Measurements from ENCODE around the gene LZTS2. TPM values are rescaled to one million over a fixed set of nuclear protein-coding genes. Genes with fewer than 3 reads are reported as not detected.
"Not testable (repeated sequence)": the region's sequence is repeated elsewhere in the genome, so short reads cannot be mapped to it uniquely, and the experiment has no call there.

Gene LZTS2
- total RNA-seq, 1 experiment from 2014 or later = 26.2 TPM

DNA sequence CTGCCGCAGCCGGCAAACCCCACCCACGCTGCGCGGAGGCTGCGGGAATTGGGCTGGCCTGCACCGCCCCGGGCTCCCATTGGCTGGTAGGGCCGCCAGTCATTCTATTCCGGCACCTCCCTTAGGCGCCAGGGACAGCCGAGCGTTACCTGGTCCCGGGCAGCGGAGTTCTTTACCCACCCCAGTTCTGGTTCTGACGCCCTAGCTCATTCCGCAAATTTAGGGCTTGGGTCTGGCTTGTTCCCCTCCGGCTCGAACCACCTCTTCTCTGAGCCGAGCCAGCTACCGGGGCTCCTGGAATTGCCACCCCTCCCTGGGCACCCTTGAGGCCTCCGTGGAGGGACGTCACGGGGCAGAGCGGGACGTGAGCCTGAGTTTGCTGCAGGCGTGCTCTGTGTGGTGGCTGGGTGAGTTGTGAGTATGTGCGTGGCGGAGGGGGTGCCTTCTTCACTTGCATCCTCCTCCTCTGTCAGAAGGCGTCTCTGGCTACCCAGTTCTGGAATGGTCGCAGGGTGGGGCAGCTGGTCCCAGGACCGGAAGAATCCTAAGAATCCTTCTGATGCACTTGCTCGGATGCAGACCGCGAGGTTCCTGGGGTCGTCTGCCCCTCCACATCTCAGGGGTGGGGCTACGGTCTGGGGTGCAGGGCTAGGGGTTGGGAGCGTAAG, 31.7 kb downstream of the LZTS2 start, which contains the start of the genes PDZD7 and SFXN3:
Gene PDZD7 (minus strand): TSS at position 2 of the 668 bp plus-strand sequence. CDS start 910 bp downstream, outside the sequence.
Gene SFXN3 (plus strand): TSS at position 107 of the 668 bp plus-strand sequence. CDS start 3,461 bp downstream, outside the sequence.
- DNase-seq (ENCODE audit: low spot score) = peak; percentile 77

DNA sequence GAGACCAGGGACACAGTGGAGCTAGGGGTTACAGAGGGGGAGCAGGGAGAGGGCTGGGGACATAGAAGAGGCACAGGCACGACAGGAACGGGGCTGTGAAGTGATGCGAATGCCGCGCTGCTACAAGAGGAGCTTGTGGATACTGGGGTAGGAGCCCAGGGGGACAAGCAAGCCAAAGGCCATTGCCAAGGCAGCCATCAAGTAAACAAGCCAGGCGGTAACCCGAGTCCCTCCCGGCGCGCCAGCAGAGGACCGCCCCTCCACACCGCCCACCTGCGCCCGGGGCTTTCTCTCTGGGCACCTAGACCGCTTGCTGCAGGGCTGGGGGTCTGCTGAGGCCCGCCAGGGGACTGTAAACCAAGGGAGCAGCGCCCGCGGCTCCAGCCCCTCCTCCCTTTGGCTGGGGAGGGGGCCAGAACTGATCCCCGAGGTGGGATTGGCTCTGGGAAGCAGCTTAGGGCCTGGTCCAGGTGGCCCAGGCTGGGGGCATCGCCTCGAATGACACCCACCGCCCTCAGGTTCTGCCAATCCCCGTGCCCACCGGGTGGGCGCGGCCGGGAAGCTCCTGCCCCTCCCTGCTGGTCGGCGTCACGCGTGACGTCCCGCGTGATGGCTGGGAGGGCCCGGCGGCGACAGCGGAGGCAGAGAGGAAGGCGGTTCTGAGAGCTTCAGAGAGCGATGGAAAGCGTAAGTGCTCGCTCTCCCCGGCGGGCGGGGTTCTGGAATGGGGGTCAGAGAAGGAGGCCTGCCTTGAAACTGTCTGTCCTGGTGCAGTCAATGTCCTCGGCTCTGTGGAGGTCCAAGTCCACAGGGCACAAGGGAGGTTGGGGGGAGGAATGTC, 32.4 kb downstream of the LZTS2 start:
- peak; percentile 60 for DNase-seq (ENCODE audit: low spot score)

DNA sequence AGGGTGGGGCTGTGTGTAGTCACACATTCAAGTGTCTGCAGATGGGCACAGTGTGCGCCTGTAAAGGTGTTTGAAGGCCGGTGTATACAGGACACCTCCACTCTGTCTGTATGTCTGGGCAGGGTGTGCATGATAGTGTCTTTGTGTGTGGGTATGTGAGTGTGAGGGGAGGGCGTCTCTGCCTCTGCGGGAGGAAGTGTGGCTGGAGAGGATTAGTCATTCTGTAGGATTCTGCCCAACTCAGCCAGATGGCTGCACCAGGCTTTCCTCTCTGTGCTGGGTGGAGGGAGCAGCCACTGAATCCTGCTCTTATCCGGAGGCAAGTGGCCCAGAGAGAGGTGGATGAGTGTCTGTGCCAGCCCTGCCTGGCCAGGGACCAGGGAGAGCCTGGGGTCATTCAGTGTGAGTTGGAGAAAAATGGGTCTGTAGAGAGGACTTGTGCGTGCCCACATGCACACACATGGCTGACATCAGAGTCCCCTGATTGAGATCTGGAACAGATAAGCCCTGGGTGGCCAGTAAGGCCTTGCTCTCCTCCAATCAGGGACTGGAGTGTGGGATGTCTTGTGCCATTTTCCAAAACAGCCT, 33.1 kb downstream of the LZTS2 start:
- peak; percentile 91 for DNase-seq (ENCODE audit: low spot score)

DNA sequence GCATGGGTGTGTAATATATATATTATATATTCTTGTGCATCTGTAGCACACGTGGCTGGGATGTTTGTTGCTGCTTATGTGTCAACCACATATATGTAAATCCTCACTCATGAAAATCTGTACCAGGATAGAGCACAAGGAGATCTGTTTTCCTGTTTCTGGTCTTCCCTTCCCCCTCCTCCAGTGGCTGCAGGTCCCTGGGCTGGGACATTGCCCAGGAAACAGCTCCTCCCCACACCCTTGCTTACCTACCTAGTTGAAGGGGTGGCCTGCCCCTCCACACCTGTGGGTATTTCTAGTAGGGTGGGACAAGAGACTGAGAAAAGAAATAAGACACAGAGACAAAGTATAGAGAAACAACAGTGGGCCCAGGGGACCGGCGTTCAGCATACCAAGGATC, 33.7 kb downstream of the LZTS2 start:
- no peak for DNase-seq (ENCODE audit: low spot score)

DNA sequence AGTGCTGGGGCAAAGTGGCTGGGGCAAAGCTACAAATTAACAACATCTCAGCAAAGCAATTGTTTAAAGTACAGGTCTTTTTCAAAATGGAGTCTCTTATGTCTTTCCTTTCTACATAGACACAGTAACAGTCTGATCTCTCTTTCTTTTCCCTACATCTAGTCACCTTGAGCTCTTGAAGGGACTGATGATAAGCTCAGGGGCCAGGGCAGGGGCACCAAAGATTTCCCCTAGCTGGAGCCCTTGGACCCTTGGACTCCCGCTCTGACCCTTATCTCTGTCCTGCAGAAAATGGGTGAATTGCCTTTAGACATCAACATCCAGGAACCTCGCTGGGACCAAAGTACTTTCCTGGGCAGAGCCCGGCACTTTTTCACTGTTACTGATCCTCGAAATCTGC, 34.8 kb downstream of the LZTS2 start:
- not testable (repeated sequence) for DNase-seq (ENCODE audit: low spot score)

DNA sequence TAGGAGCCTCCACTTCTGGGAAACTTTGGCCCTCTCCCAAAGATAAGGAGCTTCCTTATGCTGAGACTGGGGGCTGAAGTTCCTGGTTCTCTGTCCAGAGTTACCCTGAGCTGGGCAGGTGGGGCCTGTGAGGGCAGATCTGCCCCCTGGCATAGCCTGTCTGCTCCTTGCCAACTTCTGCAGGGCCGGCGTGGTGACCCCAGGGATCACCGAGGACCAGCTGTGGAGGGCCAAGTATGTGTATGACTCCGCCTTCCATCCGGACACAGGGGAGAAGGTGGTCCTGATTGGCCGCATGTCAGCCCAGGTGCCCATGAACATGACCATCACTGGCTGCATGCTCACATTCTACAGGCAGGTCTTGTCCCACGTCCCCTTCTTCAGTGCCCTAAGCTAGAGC, 35.7 kb downstream of the LZTS2 start:
- no peak for DNase-seq (ENCODE audit: low spot score)

DNA sequence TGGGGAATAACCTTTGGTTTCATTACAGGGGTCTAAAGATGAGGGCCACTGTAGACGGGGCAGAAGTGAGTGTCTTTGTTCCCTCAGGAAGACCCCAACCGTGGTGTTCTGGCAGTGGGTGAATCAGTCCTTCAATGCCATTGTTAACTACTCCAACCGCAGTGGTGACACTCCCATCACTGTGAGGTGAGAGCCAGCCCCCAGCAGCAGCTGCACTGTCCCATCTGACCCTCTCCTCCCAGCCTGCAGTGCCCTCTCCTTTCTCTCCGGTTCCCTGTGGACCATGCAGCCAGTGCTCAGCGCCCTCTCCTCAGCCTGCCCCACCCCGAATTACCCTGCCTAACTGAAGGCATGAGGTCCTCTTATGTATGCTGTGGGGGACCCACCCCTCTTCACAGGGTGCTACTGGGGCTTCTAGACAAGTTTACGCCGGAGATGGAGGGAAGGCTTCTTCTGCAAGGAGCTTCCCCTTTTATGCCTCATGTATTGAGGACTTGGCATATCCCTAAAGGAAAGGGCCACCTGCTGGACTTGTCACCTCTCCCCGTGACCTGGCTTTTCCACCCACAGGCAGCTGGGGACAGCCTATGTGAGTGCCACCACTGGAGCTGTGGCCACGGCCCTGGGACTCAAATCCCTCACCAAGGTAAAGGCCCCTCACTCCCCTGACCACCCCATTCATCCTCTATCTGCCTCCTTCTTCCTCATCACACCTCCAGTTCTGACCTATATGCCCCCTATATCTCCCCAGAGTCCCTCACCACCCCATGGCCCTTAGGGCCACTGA, 36.5 kb downstream of the LZTS2 start:
- DNase-seq (ENCODE audit: low spot score) = no peak

DNA sequence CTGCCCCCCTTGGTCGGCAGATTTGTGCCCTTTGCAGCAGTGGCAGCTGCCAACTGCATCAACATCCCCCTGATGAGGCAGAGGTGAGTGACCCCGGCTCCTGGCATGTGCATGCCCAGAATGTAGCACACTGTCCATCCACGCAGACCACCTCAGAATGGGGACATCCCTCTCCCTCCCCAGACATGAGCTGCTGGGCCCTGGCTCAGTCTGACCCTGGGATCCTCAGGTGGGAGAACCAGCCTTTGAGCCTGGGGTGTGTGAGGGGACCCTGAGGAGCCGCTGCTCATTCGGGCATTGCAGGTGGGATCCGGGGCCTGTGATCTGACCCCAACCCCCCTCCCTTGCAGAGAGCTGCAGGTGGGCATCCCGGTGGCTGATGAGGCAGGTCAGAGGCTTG, 37.1 kb downstream of the LZTS2 start:
- no peak for DNase-seq (ENCODE audit: low spot score)

DNA sequence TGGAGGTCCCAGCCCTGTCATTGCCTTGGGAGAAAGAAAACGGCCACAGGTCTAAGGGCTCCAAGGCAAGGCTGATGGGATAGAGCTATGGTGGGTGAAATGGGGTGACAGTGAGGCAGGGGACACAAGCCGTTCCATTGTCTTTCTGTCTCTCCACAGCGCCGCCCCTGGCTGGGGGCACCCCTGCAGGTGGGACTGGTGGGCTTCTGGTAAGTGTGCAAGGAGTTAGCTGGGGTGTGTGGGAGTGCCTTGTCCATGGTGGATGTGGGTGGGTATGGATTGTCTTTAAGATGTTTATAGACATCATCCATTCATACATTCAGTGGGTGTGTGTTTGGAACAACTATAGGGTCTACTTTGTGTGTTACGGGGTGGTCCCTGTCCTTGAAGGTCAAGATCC, 38.9 kb downstream of the LZTS2 start:
- no peak for DNase-seq (ENCODE audit: low spot score)

DNA sequence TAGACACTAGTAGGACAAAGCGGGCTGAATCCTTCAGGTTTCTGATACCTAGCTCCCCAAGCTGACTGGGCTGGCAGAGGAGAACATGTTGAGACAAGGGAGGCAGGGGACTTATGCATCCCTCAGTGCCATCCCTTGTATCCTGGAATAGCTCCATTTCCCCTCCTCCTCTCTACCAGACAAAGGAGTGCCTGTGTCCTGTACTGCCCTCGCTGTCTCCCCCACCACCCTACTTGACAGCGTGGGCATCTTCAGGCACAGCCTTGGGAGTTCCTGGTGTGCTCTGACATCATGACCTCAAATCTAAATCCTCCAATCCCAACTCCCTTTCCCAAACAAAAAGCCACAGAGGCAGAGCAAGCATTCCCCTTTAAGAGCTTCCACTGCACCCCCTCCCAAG, 40.5 kb downstream of the LZTS2 start:
- DNase-seq (ENCODE audit: low spot score) = no peak

DNA sequence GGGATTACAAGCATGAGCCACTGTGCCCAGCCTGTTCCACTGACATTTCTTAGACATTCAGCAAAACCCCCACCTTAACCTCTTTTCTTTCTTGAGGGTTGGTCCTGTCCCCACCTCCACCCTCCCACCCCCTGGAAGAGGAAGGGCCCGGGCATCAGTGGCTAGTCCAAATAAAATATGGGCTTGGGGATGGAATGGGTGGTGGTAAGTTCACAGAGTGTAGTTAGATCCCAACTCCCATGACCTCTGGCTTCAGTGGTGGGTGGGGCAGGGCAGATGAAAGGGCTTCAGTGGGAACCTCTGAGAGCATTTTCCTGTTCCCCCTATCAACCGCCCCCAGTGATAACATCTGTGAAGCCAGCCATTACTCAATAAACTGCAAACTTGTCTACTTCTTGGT, 41.2 kb downstream of the LZTS2 start:
- no peak for DNase-seq (ENCODE audit: low spot score)

DNA sequence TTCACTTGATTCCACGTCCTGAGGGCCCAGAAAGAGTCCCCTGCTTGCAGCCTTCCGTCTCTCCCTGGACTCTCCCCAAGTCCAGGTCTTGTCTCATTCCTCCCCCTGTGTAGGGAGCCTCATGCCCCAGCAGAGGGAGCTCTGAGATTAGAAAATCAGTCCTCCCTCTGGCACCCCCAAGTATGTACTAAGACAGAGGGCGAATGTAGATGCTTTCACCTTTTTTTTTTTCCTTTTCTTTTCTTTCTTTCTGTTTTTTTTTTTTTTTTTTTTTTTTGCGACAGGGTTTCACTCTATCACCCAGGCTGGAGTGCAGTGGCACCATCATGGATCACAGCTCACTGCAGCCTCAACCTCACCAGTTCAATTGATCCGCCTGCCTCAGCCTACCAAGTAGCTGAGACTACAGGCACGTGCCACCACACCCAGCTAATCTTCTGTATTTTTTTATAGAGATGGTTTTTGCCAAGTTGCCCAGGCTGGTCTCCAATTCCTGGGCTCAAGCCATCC, 41.7 kb downstream of the LZTS2 start:
- peak; percentile 82 for DNase-seq (ENCODE audit: low spot score)

DNA sequence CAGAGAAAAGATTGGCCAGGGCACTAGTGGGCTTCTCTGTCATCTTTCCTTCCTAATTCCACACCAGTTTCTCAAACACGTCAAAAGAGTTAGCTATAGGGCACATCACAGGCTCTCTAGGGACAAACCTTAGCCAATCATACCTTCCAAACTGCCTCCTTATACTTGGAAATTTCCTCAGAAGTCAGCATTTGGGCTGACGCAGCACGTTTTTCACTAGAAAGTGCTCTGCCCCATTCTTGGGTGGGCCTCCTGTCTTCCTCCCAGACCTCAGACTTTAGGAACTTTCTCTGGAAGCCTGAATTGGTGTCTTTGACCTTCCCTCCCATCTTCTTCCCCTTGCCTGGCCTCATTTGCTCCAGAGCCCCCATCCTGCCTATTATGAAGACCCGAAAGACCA, 42.5 kb downstream of the LZTS2 start:
- no peak for DNase-seq (ENCODE audit: low spot score)

DNA sequence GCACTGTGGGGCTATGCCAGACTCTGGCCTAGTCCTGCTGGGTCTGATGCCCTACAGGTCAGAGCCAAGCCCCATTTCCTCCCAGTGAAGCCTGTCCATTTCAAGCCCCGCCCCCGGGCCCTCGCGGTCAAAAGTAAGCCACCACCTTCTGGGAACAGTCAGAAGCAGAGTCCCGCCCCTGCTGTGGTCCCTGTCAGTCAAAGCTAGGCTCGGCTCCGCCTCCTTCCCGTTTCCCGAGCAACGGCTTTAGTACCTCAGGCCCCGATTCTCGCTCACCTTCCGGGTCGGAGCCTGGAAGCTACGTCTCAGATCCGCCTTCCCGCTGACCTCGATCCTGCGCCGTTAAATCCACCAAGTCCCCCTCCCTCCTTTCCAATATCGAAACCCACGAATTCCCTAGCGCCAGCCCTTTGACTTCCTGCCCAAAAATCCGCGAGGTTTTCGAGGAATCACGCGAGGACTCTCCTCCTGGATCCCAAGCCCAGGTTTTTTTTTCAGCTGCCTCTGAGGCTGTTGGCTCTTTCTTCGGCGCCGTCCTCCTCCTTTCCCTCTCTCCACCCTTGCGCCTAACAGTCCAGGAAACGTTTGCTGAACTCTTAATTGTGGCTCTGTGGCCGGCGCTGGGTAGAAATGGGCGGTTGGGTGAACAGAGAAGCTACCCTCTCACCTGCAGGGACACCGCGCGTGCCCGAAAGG, 43.2 kb downstream of the LZTS2 start:
- peak; percentile 98 for DNase-seq (ENCODE audit: low spot score)

DNA sequence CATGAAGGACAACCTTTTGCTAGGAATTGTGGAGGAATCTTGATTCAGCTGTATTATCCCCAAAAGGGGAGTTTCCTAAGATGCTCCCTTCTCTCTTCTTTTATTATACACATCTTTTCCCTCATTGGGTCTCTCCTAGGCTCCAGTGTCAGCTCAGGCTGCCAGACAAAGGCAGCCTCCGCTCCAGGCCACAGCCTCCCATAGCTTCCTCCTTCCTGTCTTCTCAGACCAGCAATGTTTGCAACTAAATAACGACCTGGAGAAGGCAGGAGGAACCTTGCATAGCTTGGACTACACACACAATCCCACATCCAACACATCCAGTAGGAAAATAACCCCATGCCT, 43.7 kb downstream of the LZTS2 start:
- DNase-seq (ENCODE audit: low spot score) = no peak

DNA sequence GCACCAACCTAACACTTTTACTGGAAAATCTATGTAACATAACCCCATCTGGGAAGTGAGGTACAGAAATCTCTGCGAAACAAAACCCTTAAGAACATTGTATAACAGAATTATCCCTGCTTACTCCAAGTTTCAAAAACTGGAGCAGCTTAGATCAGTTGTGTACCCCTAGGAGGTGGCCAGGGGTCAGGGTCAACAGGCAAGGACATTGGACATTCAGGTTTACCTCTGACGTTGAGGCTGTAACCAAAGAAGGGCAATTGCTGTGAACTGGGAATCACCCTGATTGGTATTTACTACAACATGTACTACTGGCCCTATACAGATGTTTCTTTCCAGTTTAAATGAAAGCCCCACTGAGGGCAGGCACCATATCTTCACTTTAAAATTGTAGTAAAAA, 44.5 kb downstream of the LZTS2 start:
- DNase-seq (ENCODE audit: low spot score) = no peak

DNA sequence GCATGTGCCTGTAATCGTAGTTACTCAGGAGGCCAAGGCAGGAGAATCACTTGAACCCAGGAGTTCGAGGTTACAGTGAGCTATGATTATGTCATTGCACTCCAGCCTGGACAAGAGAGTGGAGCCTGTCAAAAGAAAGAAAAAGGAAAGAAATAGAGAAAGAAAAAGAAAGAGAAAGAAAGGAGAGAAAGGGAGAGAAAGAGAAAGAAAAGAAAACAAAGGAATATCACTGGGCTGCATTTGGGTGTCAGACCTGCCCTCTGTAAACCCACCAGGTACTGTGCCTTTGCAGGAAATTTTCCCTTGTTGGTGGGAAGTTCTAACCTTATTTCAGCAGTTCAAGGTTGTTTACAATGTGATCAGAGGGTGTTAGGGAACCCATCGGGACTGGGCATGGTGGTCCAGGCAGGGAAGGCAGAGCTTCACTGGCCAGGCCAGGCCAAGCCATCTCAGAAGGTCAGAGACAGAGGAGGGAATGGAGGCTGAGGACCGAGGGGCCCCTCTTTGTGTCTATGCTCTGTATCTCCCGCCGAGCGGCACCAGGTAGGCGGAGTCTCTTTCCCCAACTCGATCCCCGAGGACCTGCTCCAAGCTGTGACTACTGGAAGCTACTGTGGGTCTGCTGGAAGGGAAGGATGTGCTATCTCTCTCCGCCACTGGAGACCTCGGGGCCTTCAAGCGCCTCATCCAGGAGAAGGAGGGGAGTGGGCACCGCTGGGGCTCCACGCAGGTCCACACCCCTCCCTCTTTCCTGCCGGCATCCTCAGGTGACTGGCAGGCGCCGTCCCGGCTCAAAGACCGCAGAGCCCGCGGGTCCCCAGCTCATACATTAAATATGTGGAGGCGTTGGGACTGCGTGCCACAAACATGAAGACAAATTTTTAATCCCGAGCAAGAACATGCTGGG, 47.0 kb downstream of the LZTS2 start:
- DNase-seq (ENCODE audit: low spot score) = no peak

DNA sequence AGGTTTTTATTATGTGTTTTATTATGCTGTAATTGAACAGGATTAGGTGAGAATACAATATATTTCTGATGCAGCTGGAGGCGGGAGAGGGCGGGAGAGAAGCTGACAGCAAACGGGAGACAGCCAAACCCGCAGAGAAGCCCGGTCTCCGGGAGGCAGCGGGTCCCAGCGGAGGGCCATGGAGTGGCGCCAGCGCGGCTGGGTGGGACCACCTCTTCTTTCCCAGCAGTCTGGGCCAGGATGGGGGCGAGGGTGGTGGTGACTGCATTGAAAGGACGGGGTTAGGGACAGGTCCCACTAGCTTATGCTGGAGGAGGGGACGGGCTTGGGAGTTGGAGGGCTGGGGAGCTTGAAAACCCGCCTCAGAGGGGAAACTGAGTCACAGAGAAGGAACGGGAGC, 47.7 kb downstream of the LZTS2 start:
- DNase-seq (ENCODE audit: low spot score) = no peak

DNA sequence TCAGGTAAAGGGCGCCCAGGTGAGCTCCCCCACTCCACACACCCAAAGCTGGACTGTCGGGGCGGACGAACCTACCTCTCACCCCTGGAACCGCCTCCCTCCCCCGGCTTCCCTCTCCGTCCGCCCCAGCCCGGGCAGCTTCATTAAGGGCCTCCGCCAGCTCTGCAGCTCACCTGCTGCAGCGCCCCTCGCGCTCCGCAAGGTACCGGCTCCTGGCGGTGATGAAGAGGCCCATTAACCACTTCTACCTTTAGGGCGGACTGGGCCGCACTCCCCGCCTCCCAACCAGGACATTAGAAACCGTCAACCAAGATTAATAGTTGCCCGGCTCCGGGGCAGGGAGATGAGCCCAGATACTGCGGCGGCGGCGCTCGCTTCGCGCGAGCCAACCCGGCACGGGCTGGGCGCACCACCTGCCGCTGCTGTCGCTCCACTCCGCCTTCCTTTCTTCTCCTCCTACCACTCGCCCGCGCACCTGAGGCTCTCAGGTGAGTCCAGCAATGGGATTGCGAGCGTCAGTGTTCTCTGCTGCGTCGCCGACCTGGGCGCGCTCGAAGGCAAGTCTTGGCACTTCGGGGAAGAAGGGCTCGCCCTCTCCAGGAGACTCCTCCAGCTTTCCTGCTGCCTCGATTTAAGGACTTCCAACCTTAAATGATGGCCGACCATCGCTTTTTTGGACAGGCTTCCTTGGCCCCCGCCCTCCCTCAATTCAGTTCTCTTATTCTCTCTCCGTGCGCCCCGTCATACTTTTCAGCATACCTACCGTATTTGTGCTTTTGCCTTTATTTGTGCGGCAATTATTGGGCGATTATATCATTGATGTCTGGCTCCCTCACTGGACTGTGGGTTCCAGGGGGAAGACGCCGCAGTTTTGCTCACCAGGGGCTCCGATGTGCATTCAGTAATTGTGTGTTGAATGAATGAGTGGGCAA, 48.6 kb downstream of the LZTS2 start:
- no peak for DNase-seq (ENCODE audit: low spot score)
